NCI-H1417 treated with DMSO at 0.1 percent for 48 hours (cell line): ENCODE measurements around the gene BATF.
"Not testable (repeated sequence)": the region's sequence is repeated elsewhere in the genome, so short reads cannot be mapped to it uniquely, and the experiment has no call there.

ENCODE experiments used
- DNase-seq: peaks from one replicate; lab custom pipeline; 2025; lab: John Stamatoyannopoulos, UW

BATF gene

DNA sequence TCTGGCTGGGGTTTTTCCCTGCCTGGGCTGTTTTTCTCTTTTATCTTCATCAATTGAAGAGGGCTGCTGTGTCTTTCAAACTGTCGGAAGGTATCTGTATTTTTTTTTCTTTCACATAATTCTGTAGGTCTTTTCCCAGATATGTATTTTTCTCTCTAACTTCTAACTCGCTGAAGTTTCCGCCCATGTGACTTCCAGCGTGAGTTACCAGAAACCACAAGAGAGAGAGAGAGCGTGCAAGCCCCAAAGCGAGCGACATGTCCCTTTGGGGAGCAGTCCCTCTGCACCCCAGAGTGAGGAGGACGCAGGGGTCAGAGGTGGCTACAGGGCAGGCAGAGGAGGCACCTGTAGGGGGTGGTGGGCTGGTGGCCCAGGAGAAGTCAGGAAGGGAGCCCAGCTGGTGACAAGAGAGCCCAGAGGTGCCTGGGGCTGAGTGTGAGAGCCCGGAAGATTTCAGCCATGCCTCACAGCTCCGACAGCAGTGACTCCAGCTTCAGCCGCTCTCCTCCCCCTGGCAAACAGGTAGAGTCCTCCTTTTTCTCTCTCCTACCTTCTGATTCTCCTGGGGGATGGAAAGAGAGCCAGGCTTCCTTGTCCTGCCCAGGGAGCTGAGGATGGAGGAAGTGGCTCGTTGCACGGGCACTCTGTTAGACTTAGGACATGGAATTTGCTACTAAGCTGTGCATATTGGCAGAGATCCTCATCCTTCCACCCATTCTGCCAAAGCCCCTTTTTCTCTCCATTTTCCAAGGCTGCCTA, at the start of gene BATF:
Gene BATF, plus strand, starts transcription at position 246 of the 759 bp plus-strand sequence. Its CDS starts 214 bp downstream, at position 460.
- no peak for DNase-seq

DNA sequence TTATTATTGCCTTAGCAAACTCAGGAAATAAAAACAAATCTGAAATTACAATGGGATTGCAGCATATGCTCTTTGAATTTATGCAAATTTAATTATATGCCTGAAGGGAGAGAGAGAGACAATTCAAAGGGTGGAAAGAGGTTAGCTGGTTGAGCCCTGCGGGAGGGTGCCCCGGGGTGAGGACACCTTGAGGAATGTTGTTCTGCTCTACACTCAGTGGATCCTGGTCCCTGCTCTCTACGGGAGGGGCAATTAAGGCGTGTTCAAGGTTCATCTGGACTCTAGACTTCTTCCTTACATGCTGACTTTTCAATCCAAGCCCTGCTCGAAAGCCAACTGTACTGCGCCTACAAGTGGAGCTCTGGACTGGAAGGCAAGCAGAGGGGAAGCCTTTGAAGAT, 48.1 kb upstream of the BATF start:
- DNase-seq = not testable (repeated sequence)

DNA sequence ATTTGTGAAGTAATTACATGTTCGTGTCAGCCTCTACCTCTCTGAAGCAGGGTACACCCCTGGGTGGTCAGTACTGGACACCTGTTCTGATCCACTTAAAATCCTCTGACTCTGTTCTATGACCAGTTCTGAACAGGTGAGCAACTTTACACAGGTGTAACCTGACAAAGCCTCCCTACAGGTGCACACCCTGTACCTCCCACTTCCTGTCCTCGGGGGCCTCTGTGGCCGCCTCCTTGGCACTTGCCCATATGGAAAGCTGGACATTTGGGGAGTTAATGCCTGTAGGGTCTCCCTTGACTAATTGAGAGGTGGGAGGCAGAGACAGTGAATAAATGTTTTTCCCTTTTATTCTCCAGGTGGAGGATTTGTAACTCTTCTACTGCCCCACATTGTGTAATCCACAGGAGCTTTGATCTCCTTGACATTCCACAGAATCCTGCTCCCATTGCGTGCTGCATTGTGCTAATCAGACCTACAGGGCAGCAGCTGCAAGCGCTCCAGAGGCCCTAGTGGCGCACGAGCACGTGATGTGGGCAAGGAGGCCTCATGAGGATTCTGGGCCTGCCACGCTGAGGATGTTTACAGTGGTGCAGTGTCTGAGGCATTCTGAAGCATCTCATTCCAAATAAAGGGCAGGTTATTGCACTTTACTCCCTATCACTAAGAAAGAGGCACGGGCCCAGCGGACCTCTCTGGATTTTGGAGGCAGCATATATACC, 45.8 kb upstream of the BATF start:
- peak; percentile 42 for DNase-seq

GRCh38 chr14:75477881-75478280, 44.4 kb upstream of the BATF start:
- no peak for DNase-seq

GRCh38 chr14:75479770-75480600, 42.3 kb upstream of the BATF start:
- DNase-seq = no peak

- no peak for DNase-seq
These were observed 39.9 kb upstream of the BATF start for GRCh38 chr14:75482366-75482765.

DNA sequence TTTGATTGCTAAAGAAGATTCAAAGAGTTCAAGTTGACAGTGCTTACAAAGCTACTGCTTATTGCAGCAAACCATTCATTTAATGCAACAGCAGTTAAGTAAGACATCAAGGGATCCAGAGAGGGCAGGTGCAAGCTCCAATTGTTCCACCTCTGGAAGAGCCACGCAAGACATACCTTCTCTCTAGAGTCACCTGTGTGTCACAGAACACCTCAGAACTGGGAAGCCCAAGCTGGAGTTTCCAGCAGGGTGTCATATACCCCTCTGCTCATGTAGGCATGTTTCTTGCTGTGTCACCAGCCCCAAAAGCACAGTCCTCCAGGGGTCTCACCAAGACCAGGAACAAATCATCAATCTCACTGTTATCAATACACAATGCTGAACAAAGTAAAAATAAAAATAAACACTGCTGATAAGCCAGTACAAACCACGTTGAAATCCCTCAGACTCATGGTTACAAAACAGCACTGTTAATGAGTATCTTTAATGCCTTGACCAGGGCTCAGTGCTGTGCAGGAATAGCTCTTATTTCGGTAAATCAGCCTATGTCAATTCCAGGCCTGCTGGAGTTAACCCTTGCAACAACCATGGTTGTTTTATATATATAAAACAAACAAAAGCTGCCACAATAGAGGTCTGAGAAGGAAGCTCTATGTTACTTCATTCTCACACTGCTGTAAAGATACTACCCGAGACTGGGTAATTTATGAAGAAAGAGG, 37.4 kb upstream of the BATF start:
- DNase-seq = no peak

GRCh38 chr14:75486318-75486717, 36.0 kb upstream of the BATF start:
- DNase-seq = no peak

GRCh38 chr14:75487155-75487671, 35.1 kb upstream of the BATF start:
- DNase-seq = no peak

GRCh38 chr14:75489480-75489837, 32.8 kb upstream of the BATF start:
- no peak for DNase-seq

- no peak for DNase-seq
These were observed 30.8 kb upstream of the BATF start for GRCh38 chr14:75491376-75491978.

DNA sequence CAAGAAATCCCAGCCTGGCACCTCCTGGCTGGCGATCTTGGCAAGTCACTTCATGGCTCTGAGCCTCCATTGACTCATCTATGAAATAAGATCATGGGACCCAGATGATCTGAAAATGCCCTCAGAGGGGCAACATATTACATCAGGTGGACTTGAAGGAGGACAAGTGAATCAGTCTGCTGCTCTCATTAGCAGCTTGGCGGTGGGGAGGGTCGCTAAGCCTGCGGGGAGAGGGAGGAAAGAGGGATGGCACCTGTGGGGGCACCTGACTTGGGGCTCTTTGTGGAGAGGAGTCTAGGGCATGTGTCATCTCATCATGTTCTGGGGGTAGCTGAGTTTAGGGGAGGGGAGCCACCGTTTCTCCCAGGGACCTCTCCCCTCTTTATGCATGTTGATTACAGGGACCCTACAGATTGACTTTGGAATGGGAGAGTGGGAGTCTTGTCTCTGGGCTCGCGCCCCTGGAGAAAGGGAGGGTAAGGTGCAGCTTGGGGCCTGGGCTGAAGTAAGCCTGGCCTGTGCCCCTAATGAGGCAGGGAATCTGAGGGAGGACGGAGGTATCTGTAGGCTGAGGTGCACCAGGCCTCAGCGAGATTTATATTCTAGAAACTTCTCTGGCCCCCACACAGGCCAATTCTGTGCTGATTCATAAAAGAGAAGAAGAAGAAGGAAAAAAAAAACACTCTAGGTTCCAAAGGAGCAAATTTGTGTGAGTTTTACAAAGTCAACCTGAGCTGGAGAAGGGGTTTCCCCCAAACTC, 29.3 kb upstream of the BATF start:
- no peak for DNase-seq

DNA sequence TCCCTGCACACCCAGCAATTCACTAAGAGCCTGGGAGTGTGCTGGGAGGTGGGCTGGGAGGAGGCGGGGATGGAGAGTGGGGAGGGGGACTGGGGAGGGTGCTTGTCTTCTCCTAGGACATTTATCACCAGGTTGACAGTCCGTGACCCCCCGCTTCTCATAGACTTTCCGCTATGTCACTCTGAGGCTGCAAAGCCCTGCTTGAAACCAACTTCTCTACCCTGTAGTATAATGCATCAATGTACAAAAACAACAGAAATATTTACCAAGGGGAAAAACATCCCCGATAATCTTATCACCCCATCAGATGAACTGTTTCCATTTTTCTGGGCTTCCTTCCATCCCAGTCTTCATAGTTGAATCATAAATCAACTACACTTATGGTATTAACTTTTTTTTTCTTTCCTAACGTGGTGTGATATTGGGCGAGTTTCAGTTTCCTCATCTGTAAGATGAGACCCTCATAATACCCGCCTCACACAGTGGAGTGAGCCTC, 28.6 kb upstream of the BATF start:
- DNase-seq = no peak

DNA sequence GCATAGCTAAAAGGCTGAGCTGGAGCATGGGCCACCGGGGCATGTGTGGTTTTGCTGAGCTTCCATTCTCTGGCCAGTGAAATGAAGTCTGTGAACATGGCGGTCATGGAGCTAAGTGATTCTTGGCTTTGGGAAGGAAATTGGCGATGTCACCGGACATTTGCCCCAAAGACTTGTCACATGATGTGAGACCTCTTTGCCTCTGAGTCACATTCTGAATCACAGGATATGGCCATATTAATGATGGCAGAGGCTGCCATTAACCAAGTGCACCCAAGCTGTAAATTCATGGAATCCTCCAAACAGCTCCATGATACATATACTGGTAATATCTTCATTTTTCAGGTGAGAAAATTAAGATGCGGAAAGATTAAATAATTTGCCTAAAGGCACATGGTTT, 27.4 kb upstream of the BATF start:
- DNase-seq = no peak

DNA sequence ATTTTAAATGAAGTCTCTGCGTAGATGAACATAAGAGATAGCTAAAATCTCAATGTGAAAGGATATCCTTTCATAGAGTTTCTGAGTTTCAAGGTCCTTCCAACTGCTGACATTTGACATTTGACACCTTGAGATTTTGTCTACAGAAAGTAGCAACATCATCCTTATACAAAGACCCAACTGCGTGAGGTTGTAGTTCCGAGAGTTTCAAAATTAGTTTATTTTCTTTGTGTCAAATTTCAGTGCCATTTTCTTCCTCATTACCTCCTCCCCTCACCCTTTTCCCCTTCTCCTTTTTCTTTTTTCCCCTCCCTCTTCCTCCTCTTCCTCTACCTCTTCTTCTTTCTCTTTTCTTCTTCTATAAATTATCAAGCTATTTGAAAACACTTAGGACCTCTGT, 26.9 kb upstream of the BATF start:
- no peak for DNase-seq

DNA sequence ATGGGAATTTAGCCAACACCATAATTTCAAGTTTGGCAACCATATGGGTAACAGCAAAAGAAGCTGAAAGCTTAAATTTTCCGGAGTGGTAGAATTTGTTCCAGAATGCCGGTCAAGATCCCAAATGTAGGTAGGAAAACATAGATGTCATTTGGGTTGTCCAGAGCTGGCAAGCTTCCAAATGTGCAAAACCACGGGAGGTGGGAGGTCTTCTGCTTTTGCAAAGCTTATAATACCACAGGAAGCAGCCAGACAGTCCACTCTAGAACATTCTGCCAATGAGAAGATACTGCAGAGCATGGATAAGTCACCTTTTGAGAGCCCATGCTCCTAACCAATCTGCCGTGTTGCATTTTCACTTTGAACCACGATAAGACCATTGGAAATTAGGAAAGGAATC, 26.4 kb upstream of the BATF start:
- DNase-seq = no peak

- no peak for DNase-seq
These were observed 25.5 kb upstream of the BATF start for GRCh38 chr14:75496755-75497154.

GRCh38 chr14:75497191-75497590, 25.1 kb upstream of the BATF start:
- DNase-seq = no peak

DNA sequence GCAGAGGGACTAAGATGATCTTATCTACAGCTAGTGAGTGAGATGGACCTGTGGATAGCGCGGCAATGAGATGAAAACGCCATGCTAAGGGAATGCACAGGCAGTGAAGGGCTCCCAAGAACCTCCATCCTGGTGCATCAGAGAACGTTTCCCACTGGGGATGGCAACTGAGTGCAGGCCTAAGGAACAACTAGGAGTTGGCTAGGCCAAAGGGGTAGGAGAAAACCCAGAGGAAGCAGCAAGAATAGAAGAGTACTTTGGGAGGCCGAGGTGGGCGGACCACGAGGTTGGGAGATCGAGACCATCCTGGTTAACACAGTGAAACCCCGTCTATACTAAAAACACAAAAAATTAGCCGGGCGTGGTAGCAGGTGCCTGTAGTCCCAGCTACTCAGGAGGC, 24.6 kb upstream of the BATF start:
- DNase-seq = no peak

GRCh38 chr14:75499084-75499875, 23.0 kb upstream of the BATF start:
- no peak for DNase-seq
